GM15510 (cell line): Measurements from ENCODE around the gene PRCC.

Experiments used
- POLR2A ChIP-seq: IDR thresholded peaks from 3 replicates; pipeline ENCODE4 v1.6.1; 2011; ENCODE audit warnings: borderline replicate concordance; ENCODE audit not compliant: insufficient read length; ENCODE audit errors: extremely low read depth

PRCC gene

DNA sequence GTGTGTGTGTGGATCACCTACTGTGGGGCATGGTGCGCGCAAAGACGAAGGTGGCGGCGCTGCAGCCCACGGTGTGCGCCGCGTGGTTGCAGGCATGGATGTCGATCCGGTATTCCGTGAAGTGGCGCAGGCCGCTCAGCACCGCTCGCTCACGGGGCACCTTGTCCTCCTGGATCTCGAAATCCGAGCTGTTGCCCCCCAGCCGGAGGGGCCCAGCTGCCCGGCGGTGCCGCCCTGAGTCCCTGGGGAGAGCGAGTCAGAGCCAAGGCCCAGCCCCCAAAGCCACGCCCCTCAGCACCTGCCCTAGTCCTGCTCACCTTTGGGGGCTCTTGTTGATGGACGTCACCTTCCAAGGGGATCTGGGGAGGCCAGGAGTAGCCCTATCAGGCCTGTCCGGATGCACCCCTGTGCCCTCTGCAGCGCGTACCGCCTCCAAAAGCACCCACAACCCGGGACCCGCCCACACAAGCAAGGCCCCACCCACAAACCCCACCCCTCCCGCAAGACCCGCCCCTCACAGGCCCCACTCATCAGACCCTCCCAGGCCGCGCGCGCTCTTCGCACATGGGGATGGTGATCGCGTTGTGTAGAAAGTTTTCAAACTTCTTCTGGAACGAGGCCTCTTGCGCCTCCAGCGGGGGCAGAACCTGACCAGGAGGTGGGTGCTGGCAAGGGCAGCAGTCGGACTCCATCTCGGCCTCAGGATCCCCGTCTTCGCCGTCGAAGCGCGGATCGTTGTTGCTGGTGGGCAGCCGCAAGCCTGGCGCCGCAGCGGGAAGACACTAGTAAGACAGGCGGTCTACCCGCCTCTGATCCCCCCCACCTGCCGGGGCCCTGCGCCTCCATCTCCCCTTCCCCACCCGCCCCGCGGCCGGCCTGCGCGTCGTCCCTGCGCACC, 78.0 kb downstream of the PRCC start:
- no peak for TF ChIP-seq POLR2A

DNA sequence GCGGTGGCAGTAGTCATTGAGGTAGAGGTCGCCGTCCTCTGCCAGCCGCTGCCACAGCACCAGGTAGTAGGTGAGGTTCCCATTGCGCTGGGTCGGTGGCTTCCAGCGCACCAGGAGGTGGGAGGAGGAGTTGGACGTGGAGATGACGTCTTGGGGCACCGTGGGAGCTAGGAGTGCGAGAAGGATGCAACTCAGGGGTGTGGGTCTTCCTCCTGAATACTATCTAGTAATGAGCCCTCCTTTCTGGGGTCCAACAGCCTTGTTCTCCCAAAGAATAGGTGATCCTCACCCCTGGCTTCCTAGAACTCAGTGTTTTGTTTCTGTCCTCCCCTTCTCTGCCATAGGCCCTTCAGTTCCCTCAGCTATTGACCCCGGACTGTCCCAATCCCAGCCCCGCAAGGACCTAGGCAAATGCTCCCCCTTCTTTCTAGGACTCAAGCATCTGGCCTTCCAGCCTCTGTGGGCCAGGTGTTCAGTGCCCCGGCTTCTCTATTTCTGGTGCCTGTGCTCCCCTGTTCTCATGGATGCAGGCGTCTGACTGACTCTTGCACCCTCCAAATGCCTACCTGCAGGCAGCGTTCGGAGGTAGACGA, 78.7 kb downstream of the PRCC start:
- no peak for TF ChIP-seq POLR2A

- TF ChIP-seq POLR2A: no peak
These were observed 79.3 kb downstream of the PRCC start for GRCh38 chr1:156846643-156847042.

DNA sequence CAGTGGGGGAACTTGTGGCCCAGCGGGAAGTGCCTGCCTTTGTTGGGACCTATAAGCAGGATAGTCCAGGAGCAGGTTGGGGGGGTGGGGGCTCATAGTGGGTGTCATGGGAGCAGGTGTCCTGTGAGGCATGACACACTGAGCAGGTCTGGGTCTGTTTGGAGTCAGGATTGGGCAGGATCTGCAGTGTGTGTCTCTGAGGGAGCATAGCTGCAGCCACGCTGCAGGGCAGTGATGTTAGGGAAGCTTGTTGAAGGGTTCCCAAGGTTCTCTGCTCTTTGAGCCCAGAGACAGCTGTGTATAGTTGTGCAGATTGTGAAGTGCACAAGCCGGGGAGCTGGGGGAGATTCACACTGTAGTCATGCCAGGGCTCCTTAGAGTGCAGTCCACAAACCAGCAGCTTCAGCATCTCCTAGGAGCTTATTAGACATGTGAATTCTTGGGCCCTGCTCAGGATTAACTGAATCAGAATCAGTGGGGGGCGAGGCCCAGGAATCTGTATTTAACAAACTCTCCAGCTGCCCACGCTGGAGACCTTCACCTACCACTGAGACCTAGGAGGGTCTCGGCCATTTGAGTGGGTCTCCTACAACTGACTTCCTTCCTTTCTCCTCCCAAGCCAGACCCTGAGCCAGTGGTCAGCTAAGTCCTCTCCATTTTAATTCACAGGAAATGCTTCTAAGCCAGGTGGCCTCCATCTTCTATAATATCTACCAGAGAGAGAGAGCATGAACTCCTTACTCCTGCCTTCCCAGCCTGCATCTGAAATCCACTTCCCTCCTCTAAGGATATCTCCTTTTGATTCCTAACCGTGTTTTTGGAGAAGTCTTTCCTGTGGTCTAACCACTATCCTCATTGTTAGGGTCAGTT, 80.5 kb downstream of the PRCC start:
- no peak for TF ChIP-seq POLR2A

GRCh38 chr1:156848461-156849150, 81.3 kb downstream of the PRCC start:
- no peak for TF ChIP-seq POLR2A

GRCh38 chr1:156849151-156849496, 81.8 kb downstream of the PRCC start:
- no peak for TF ChIP-seq POLR2A
